ENCODE measurements around the gene LRTM2.

Gene LRTM2

DNA sequence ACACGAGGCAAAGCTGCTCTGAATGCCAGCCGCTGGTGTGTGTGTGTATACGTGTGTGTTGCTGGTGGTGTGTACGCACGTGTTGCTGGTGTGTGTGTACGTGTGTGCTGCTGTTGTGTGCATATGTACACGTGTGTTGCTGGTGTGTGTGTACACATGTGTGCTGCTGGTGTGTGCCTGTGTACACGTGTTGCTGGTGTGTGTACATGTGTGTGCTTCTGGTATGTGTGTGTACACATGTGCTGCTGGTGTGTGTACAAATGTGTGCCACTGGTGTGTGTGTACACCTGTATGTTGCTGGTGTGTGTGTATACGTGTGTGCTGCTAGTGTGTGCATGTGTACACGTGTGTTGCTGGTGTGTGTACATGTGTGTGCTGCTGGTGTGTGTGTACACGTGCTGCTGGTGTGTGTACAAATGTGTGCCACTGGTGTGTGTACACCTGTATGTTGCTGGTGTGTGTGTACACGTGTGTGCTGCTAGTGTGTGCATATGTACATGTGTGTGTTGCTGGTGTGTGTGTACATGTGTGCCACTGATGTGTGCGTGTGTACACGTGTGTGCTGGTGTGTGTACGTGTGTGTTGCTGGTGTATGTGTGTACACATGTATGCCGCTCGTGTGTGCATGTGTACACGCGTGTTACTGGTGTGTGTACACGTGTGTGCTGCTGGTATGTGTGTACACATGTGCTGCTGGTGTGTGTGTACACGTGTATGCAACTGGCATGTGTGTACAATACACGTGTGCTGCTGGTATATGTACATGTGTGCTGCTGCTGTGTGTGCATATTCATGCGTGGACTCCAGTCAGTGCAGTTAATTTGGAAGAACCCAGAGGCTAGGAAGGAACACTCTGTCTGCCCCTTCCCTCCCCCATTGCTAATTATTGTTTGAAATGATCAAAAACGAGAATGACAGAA is 50.9 kb downstream of the LRTM2 start:
- DNase-seq = no peak

- DNase-seq = no peak
Observed at GRCh38 chr12:1872001-1872400, 51.6 kb downstream of the LRTM2 start.

- DNase-seq = no peak
Observed at GRCh38 chr12:1872448-1872847, 52.1 kb downstream of the LRTM2 start.

- no peak for DNase-seq
Observed at GRCh38 chr12:1873531-1874510, 53.5 kb downstream of the LRTM2 start.

- DNase-seq = no peak
Observed at GRCh38 chr12:1875608-1876007, 55.2 kb downstream of the LRTM2 start.

- DNase-seq = no peak
Observed at GRCh38 chr12:1876086-1876485, 55.7 kb downstream of the LRTM2 start.

DNA sequence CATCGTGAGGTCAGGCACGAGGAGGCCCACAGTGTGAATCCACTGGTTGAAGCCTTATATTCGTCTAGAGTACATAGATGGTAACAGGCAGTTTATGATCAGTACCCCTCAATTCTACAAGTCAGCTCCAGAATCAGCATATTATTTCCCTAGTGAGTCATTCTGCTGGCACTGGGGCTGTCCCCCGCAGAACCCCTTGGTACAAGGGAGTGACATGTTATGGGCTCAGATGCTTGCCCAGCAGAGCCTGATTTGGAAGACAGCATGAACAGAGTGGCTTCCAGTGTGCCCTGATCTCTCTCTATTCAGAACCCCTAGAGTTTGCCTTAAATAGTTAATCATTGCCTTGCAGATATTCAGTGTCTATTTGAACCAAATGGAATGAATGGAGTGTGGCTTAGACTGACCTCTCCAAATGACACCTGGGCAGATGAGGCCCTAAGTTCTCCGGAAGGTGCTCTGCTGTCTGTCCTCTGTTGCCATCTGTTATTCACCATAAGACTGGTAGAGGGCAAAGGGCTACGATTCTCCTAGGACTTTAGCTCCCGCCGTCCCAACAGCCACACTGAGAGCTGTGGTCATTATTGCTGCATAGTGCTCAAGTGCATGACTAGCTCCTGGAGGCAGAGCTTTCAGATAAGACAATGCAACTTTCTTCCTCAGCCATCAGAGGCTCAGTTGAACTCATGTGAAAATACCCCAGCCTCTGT is 57.0 kb downstream of the LRTM2 start:
- no peak for DNase-seq

DNA sequence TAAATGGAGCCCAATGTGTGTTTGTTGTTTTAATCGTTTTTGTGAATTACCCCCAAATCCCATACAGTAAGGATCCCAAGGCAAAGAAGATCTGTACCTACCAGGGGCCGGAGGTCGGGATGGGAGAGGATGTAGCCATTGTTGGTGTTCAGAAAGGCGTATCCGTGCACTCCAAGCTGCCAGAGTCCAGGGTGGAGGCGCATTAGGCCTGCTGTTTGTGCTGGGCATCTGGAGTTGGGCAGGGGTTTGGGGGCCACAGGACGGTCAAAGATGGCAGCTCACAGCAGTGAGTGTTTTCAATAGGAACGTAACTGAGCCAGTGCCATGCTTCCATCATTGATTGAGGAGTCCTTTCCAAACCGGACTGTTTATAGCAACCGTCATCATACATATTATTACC is 57.8 kb downstream of the LRTM2 start:
- no peak for DNase-seq

GRCh38 chr12:1878695-1879094 is 58.3 kb downstream of the LRTM2 start:
- DNase-seq = no peak

DNA sequence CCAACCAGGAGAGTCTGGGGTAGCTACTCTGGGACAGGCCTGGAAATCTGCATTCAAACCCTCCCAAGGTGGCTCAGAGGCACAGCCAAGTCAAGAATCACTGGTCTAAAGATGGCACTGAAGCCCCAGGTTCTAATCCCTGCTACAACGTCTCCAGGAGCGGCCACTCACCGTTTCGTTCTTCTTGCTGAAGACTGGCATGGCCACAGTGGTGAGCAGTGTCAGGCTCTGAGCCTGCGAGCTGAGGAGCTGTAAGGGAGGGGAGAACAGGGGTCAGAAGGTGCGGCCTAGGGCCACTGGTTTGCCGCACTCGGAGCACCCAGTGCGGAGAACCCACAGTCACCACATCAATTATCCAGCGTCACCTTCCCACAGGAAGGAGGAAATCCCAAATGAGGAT is 59.3 kb downstream of the LRTM2 start:
- DNase-seq = no peak

GRCh38 chr12:1880153-1880845 is 59.9 kb downstream of the LRTM2 start:
- DNase-seq = no peak

DNA sequence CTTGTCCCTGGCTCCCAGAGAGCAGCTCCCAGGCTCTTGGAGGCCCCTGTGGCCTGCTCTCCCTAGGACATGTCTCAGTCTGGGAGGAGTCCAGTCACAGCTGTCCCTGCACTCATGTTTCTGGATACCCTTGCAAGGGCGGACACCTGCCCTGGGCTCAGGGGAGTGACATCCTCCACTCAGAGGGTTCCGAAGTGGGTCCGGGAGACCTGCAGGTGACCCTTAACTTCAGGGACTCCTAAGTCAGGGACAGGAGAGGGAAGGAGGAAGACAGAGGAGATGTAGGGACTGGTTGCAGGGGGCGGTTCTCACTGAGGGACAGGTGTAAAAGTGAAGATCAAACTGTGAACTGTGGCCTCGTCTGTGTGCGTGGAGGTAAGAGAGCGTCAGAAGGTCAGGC is 60.5 kb downstream of the LRTM2 start:
- no peak for DNase-seq

GRCh38 chr12:1881301-1881700 is 60.9 kb downstream of the LRTM2 start:
- DNase-seq = no peak

- DNase-seq = no peak
Observed at GRCh38 chr12:1881936-1882335, 61.6 kb downstream of the LRTM2 start.

DNA sequence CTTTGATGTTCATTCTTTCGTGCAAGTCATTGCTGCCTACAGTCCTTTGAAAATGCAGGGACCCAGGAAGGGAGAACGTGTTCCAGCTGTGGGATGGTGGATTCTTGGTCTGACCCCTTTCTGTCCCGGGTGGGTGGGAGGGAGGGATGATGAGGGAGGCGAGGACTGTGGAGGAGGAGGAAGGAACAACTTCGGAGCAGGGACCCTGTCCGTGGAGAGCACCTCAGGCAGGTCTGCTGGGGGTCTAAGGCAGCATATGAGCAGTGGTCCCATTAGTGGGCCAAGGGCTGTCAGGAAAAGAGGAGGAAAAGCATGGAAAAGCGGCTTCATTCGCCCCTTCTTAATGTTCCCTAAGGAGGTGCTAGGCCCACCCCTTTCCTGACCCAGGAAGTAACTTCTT is 62.0 kb downstream of the LRTM2 start:
- no peak for DNase-seq

- DNase-seq = no peak
Observed at GRCh38 chr12:1882850-1883470, 62.6 kb downstream of the LRTM2 start.

GRCh38 chr12:1883513-1883912 is 63.1 kb downstream of the LRTM2 start:
- no peak for DNase-seq

GRCh38 chr12:1884651-1885050 is 64.3 kb downstream of the LRTM2 start:
- DNase-seq = no peak

DNA sequence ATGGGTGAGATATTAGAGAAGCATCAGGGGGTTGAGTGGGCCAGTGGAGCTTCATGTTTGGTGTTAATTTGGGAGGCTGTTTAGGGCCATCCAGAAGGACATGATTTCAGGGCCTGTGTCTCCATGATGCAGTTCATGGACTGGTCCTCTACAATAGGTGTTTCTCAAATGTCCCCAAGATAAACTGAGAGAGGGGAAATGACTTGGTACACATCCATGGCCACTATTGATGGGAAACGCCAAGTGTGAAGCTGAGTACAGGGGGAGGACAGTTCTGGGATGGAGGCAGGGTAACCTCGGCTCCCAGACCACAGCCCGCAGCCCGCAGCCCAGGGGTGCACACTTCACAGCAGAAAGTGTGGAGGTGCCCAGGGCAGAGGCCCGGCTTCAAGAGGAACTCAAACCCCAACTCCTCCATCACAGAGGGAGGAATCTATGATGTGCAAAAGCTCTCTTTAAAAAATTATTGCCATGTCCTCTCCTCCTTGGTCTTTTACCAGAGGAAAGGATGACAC is 64.8 kb downstream of the LRTM2 start:
- DNase-seq = no peak

- DNase-seq = no peak
Observed at GRCh38 chr12:1885599-1886245, 65.4 kb downstream of the LRTM2 start.

Data from activated T-cell treated with anti-CD3 and anti-CD28 coated beads, Interleukin-2, amount 50 U/mL, for 1 hour (primary cell).